Ishikawa (cell line): Measurements from ENCODE around the gene PDK4.

ENCODE experiments used
- CEBPB ChIP-seq: IDR thresholded peaks from 2 replicates; pipeline ENCODE4 v1.6.1; 2012
- CREB1 ChIP-seq: IDR thresholded peaks from 2 replicates; pipeline ENCODE4 v1.6.1; 2012; ENCODE audit warnings: low read depth
- EGR1 ChIP-seq: IDR thresholded peaks from 2 replicates; pipeline ENCODE4 v1.6.1; 2012
- EP300 ChIP-seq: IDR thresholded peaks from 2 replicates; pipeline ENCODE4 v1.6.1; 2012; ENCODE audit warnings: borderline replicate concordance
- FOXM1 ChIP-seq: IDR thresholded peaks from 2 replicates; pipeline ENCODE4 v1.6.1; 2012; ENCODE audit warnings: low read depth, borderline replicate concordance
- NFIC ChIP-seq: IDR thresholded peaks from 2 replicates; pipeline ENCODE4 v1.6.1; 2012
- RAD21 ChIP-seq: IDR thresholded peaks from 2 replicates; pipeline ENCODE4 v1.6.1; 2012; ENCODE audit warnings: low read depth
- TAF1 ChIP-seq: IDR thresholded peaks from 2 replicates; pipeline ENCODE4 v1.6.1; 2012; ENCODE audit warnings: low read depth, mild to moderate bottlenecking
- TCF12 ChIP-seq: IDR thresholded peaks from 2 replicates; pipeline ENCODE4 v1.6.1; 2012; ENCODE audit warnings: low read depth
- TEAD4 ChIP-seq: IDR thresholded peaks from 2 replicates; pipeline ENCODE4 v1.6.1; 2012
- YY1 ChIP-seq: IDR thresholded peaks from 2 replicates; pipeline ENCODE4 v1.6.1; 2012; ENCODE audit warnings: low read depth
- ZBTB7A ChIP-seq: IDR thresholded peaks from 2 replicates; pipeline ENCODE4 v1.6.1; 2012; ENCODE audit warnings: low read depth
- TF ChIP-seq, protein P1 (sequence below): IDR thresholded peaks from 2 replicates; pipeline ENCODE4 v1.6.1; 2012
- TF ChIP-seq, protein P2 (sequence below): IDR thresholded peaks from 2 replicates; pipeline ENCODE4 v1.6.1; 2012; ENCODE audit warnings: low read depth, mild to moderate bottlenecking
- TF ChIP-seq, protein P3 (sequence below): IDR thresholded peaks from 2 replicates; pipeline ENCODE4 v1.6.1; 2012

PDK4 gene

DNA sequence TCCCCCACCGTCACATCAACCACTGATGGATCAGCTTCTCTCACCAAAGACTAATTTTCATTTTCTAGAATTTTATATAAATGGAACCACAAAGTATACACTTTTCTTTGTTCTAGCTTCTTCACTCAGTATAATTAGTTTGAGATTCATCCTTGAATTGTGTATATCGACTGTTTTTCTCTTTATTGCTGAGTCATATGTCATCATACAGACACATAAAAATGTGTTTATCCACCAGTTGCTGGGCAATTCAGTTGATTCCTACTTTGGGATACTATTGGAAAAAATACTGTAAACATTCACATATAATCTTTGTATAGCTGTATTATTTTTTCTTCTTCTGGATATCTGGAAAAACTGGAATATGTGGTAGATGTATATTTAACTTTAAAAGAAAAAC lies 26.6 kb downstream of the PDK4 start:
- TF ChIP-seq, protein P1, sequence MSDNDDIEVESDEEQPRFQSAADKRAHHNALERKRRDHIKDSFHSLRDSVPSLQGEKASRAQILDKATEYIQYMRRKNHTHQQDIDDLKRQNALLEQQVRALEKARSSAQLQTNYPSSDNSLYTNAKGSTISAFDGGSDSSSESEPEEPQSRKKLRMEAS: no peak
- TF ChIP-seq EP300 (no peak), CEBPB (no peak), TCF12 (no peak), TEAD4 (no peak), NFIC (no peak), TAF1 (no peak), FOXM1 (no peak), YY1 (no peak), RAD21 (no peak), ZBTB7A (no peak), EGR1 (no peak), CREB1 (no peak)
- TF ChIP-seq, protein P2, sequence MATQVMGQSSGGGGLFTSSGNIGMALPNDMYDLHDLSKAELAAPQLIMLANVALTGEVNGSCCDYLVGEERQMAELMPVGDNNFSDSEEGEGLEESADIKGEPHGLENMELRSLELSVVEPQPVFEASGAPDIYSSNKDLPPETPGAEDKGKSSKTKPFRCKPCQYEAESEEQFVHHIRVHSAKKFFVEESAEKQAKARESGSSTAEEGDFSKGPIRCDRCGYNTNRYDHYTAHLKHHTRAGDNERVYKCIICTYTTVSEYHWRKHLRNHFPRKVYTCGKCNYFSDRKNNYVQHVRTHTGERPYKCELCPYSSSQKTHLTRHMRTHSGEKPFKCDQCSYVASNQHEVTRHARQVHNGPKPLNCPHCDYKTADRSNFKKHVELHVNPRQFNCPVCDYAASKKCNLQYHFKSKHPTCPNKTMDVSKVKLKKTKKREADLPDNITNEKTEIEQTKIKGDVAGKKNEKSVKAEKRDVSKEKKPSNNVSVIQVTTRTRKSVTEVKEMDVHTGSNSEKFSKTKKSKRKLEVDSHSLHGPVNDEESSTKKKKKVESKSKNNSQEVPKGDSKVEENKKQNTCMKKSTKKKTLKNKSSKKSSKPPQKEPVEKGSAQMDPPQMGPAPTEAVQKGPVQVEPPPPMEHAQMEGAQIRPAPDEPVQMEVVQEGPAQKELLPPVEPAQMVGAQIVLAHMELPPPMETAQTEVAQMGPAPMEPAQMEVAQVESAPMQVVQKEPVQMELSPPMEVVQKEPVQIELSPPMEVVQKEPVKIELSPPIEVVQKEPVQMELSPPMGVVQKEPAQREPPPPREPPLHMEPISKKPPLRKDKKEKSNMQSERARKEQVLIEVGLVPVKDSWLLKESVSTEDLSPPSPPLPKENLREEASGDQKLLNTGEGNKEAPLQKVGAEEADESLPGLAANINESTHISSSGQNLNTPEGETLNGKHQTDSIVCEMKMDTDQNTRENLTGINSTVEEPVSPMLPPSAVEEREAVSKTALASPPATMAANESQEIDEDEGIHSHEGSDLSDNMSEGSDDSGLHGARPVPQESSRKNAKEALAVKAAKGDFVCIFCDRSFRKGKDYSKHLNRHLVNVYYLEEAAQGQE: no peak
- TF ChIP-seq, protein P3, sequence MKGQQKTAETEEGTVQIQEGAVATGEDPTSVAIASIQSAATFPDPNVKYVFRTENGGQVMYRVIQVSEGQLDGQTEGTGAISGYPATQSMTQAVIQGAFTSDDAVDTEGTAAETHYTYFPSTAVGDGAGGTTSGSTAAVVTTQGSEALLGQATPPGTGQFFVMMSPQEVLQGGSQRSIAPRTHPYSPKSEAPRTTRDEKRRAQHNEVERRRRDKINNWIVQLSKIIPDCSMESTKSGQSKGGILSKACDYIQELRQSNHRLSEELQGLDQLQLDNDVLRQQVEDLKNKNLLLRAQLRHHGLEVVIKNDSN: no peak

DNA sequence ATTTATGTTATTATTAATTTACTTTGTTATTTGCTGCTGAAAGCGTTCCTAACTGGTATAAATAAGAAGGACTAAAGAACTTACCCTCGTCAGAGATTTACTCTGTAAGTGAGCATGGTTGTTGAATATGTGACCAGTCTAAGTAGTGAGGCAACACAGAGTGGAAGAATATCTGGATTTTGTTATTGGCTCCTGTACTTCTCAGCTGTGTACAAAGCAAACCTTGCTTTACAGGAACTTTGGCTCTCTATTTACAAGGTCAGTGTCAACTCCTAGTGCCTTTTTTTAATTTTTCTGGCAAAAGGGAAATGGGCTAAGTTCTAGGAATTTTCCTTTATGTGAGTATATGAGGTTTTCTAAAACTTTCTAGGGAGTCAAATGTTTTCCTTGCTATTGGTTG lies 35.6 kb downstream of the PDK4 start:
- no peak for TF ChIP-seq EGR1
- TF ChIP-seq TAF1: no peak
- TF ChIP-seq, protein P1: no peak
- TF ChIP-seq ZBTB7A: no peak
- no peak for TF ChIP-seq CREB1
- no peak for TF ChIP-seq NFIC
- TF ChIP-seq, protein P3: no peak
- no peak for TF ChIP-seq RAD21
- no peak for TF ChIP-seq TCF12
- TF ChIP-seq, protein P2: no peak
- no peak for TF ChIP-seq CEBPB
- TF ChIP-seq FOXM1: no peak

DNA sequence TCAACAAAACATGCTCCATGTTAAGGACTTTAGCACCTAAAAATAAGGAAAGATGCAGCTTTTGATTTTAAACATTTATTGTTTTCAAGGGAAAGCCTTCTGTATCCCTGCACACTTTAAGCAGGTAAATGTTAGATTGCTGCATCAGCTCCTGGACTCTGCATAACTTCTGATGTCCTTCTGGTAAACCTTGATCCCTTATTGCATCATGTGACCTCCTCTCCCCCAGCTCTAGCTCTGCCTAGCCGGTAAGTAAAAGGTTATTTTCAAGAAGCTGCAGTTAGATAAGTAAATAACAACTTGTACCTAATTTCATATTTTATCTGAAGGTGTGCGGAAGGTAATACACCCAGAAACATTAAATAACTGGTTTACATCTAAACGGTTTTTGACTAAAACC lies 37.5 kb downstream of the PDK4 start:
- TF ChIP-seq, protein P3: peak; percentile 43; the same call in 1 of the 2 replicates
- TF ChIP-seq TEAD4 (no peak), TAF1 (no peak)
- TF ChIP-seq, protein P2: no peak

DNA sequence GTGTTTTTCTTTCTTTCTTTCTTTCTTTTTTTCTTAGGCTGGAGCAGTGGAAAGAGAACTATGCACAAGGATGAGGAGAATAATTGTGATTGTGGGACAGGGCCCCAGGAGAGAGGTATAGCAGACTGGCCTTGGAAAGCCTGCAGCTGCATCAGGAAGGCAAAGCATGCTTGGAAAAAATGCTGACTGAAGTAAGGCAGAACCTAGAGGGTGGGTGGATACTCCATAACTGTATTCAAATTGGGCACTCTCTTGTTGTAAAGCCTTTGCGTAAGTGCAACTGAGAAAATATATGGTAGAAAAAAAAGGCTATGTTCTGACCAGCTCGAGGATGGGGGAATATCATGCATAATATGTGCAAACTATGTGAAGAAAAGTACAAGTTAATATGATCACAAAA lies 39.5 kb downstream of the PDK4 start:
- no peak for TF ChIP-seq CREB1
- TF ChIP-seq TCF12: no peak
- TF ChIP-seq NFIC: no peak
- no peak for TF ChIP-seq FOXM1
- TF ChIP-seq ZBTB7A: no peak
- TF ChIP-seq, protein P3: no peak
- no peak for TF ChIP-seq EP300
- TF ChIP-seq RAD21: no peak
- no peak for TF ChIP-seq TEAD4
- TF ChIP-seq, protein P1: no peak
